ENCODE data around the gene EMC8.

EMC8 gene

GRCh38 chr16:85836706-85837582 is 37.6 kb upstream of the EMC8 start:
- no peaks in the 10 kb centered on the region for H3K9me3 ChIP-seq (ENCODE audit: insufficient read depth, low read length)
- no peak overlapping the region for H3K4me3 ChIP-seq (ENCODE audit: low read length)
- H3K79me2 ChIP-seq (ENCODE audit: low read length) = no peaks in the 10 kb centered on the region
- H3K4me2 ChIP-seq (ENCODE audit: low read length) = no peak overlapping the region
- H2AFZ ChIP-seq (ENCODE audit: low read depth, low read length) = no peak overlapping the region
- no peak overlapping the region for H3K9ac ChIP-seq (ENCODE audit: low read length)
- no peaks in the 10 kb centered on the region for H3K36me3 ChIP-seq (replicated peaks; ENCODE audit: low read depth, low read length)
- no peak for TF ChIP-seq CTCF (IDR thresholded peaks at IDR 0.05; ENCODE audit: low read depth, low read length)
- TF ChIP-seq EZH2phosphoT487 (IDR thresholded peaks at IDR 0.05; ENCODE audit: low read depth) = no peak
- peaks cover 40% of the 10 kb centered on the region for H3K27me3 ChIP-seq (ENCODE audit: low read depth, low read length)
- H3K27ac ChIP-seq (ENCODE audit: low read length) = no peak overlapping the region
- H3K4me1 ChIP-seq (ENCODE audit: low read length) = peaks cover 14% of the 10 kb centered on the region
- H4K20me1 ChIP-seq (ENCODE audit: insufficient read depth, low read length) = no peaks in the 10 kb centered on the region

GRCh38 chr16:85835956-85836705 is 36.8 kb upstream of the EMC8 start:
- Histone ChIP-seq H3K4me2 (ENCODE audit: low read length) (no peak overlapping the region), H2AFZ (ENCODE audit: low read depth, low read length) (no peak overlapping the region)

GRCh38 chr16:85835227-85835751 is 35.9 kb upstream of the EMC8 start:
- TF ChIP-seq CTCF (IDR thresholded peaks at IDR 0.05; ENCODE audit: low read depth, low read length) (no peak), EZH2phosphoT487 (IDR thresholded peaks at IDR 0.05; ENCODE audit: low read depth) (no peak)
- no peaks in the 10 kb centered on the region for H3K79me2 ChIP-seq (ENCODE audit: low read length)
- H3K9me3 ChIP-seq (ENCODE audit: insufficient read depth, low read length) = no peaks in the 10 kb centered on the region; the same call in 1 of the 2 replicates
- H3K4me2 ChIP-seq (ENCODE audit: low read length) = no peak overlapping the region
- H4K20me1 ChIP-seq (ENCODE audit: insufficient read depth, low read length) = no peaks in the 10 kb centered on the region
- H2AFZ ChIP-seq (ENCODE audit: low read depth, low read length) = no peak overlapping the region
- H3K9ac ChIP-seq (ENCODE audit: low read length) = no peak overlapping the region
- peaks cover 4% of the 10 kb centered on the region for H3K36me3 ChIP-seq (replicated peaks; ENCODE audit: low read depth, low read length)
- H3K4me3 ChIP-seq (ENCODE audit: low read length) = no peak overlapping the region
- no peak overlapping the region for H3K27ac ChIP-seq (ENCODE audit: low read length)
- H3K4me1 ChIP-seq (ENCODE audit: low read length) = peaks cover 15% of the 10 kb centered on the region
- H3K27me3 ChIP-seq (ENCODE audit: low read depth, low read length) = peaks cover 46% of the 10 kb centered on the region

More at GRCh38 chr16:85835956-85836705, 36.8 kb upstream of the EMC8 start:
- H3K9ac ChIP-seq (ENCODE audit: low read length) = no peak overlapping the region
- no peaks in the 10 kb centered on the region; the same call in 1 of the 2 replicates for H3K9me3 ChIP-seq (ENCODE audit: insufficient read depth, low read length)
- no peak overlapping the region for H3K27ac ChIP-seq (ENCODE audit: low read length)
- H3K4me3 ChIP-seq (ENCODE audit: low read length) = no peak overlapping the region
- peaks cover 15% of the 10 kb centered on the region for H3K4me1 ChIP-seq (ENCODE audit: low read length)
- H3K36me3 ChIP-seq (replicated peaks; ENCODE audit: low read depth, low read length) = peaks cover 4% of the 10 kb centered on the region
- no peaks in the 10 kb centered on the region for H4K20me1 ChIP-seq (ENCODE audit: insufficient read depth, low read length)
- TF ChIP-seq CTCF (IDR thresholded peaks at IDR 0.05; ENCODE audit: low read depth, low read length) (no peak), EZH2phosphoT487 (IDR thresholded peaks at IDR 0.05; ENCODE audit: low read depth) (no peak)
- H3K27me3 ChIP-seq (ENCODE audit: low read depth, low read length) = peaks cover 45% of the 10 kb centered on the region
- no peaks in the 10 kb centered on the region for H3K79me2 ChIP-seq (ENCODE audit: low read length)

GRCh38 chr16:85834741-85835140 is 35.4 kb upstream of the EMC8 start:
- Histone ChIP-seq H4K20me1 (ENCODE audit: insufficient read depth, low read length) (no peaks in the 10 kb centered on the region), H3K9me3 (ENCODE audit: insufficient read depth, low read length) (no peaks in the 10 kb centered on the region; the same call in 1 of the 2 replicates), H3K4me1 (ENCODE audit: low read length) (peaks cover 15% of the 10 kb centered on the region), H3K36me3 (replicated peaks; ENCODE audit: low read depth, low read length) (peaks cover 4% of the 10 kb centered on the region), H3K79me2 (ENCODE audit: low read length) (no peaks in the 10 kb centered on the region), H2AFZ (ENCODE audit: low read depth, low read length) (no peak overlapping the region), H3K27ac (ENCODE audit: low read length) (no peak overlapping the region), H3K27me3 (ENCODE audit: low read depth, low read length) (peaks cover 46% of the 10 kb centered on the region), H3K9ac (ENCODE audit: low read length) (no peak overlapping the region), H3K4me2 (ENCODE audit: low read length) (no peak overlapping the region), H3K4me3 (ENCODE audit: low read length) (no peak overlapping the region)
- TF ChIP-seq CTCF (IDR thresholded peaks at IDR 0.05; ENCODE audit: low read depth, low read length) = no peak
- no peak for TF ChIP-seq EZH2phosphoT487 (IDR thresholded peaks at IDR 0.05; ENCODE audit: low read depth)

Data from OCI-LY3 (cell line).